Activated T-cell treated with anti-CD3 and anti-CD28 coated beads, Interleukin-2, amount 50 U/mL, for 4 hours (primary cell): ENCODE measurements around the gene TBX5. TPM values are rescaled to one million over a fixed set of nuclear protein-coding genes. Genes with fewer than 3 reads are reported as not detected.
"Not testable (repeated sequence)": the region's sequence is repeated elsewhere in the genome, so short reads cannot be mapped to it uniquely, and the experiment has no call there.

Experiments
- ATAC-seq, 2 donors: fragments of 200-7000 bp; cut with Tn5 transposase; one replicate each; pipeline ENCODE4 v1.10.0; 2021
- DNase-seq: peaks from one replicate; pipeline ENCODE4 v3.0.0-alpha.2; 2020
- H3K27me3 Mint-ChIP-seq: one replicate; pipeline ENCODE4 v1.8.0; 2021; ENCODE audit warnings: low read depth, mixed read lengths
- H3K36me3 Mint-ChIP-seq: one replicate; pipeline ENCODE4 v1.8.0; 2022; ENCODE audit warnings: mixed read lengths; ENCODE audit not compliant: insufficient read depth
- H3K4me1 Mint-ChIP-seq: one replicate; pipeline ENCODE4 v1.8.0; 2021; ENCODE audit warnings: low read depth, mixed read lengths
- H3K4me3 Mint-ChIP-seq: one replicate; pipeline ENCODE4 v1.8.0; 2021; ENCODE audit warnings: mild to moderate bottlenecking, moderate library complexity, mixed read lengths
- H3K9me3 Mint-ChIP-seq: one replicate; pipeline ENCODE4 v1.8.0; 2021; ENCODE audit warnings: mixed read lengths
- total RNA-seq, 3 donors: library from RNA; stranded (reverse); gene quantifications; one replicate each; pipeline ENCODE4 v1.2.1, GENCODE V29; 2021

Gene TBX5
- total RNA-seq, 3 donors from 2014 or later: not detected

- DNase-seq (no peak), ATAC-seq (no peak)
- H3K4me3 Mint-ChIP-seq: no peak overlapping the region
- H3K36me3 Mint-ChIP-seq: no peaks in the 10 kb centered on the region
- no peaks in the 10 kb centered on the region for H3K9me3 Mint-ChIP-seq
- H3K27me3 Mint-ChIP-seq: peaks cover 77% of the 10 kb centered on the region
- peaks cover 1% of the 10 kb centered on the region for H3K4me1 Mint-ChIP-seq
Measured at GRCh38 chr12:114395233-114395632, 10.7 kb downstream of the TBX5 start.

- Mint-ChIP-seq H3K4me1 (peaks cover 1% of the 10 kb centered on the region), H3K9me3 (no peaks in the 10 kb centered on the region), H3K27me3 (peaks cover 63% of the 10 kb centered on the region), H3K4me3 (no peak overlapping the region), H3K36me3 (no peaks in the 10 kb centered on the region)
- ATAC-seq (no peak), DNase-seq (no peak)
Measured at GRCh38 chr12:114393569-114393968, 12.4 kb downstream of the TBX5 start.

GRCh38 chr12:114392909-114393308 is 13.0 kb downstream of the TBX5 start:
- ATAC-seq (no peak), DNase-seq (no peak)
- peaks cover 56% of the 10 kb centered on the region for H3K27me3 Mint-ChIP-seq
- H3K9me3 Mint-ChIP-seq: no peaks in the 10 kb centered on the region
- no peaks in the 10 kb centered on the region for H3K36me3 Mint-ChIP-seq
- peaks cover 1% of the 10 kb centered on the region for H3K4me1 Mint-ChIP-seq
- H3K4me3 Mint-ChIP-seq: no peak overlapping the region

- DNase-seq: no peak
- peaks cover 1% of the 10 kb centered on the region for H3K4me1 Mint-ChIP-seq
- no peak overlapping the region for H3K4me3 Mint-ChIP-seq
- H3K36me3 Mint-ChIP-seq: no peaks in the 10 kb centered on the region
- peaks cover 41% of the 10 kb centered on the region for H3K27me3 Mint-ChIP-seq
- no peaks in the 10 kb centered on the region for H3K9me3 Mint-ChIP-seq
- no peak for ATAC-seq
Measured at GRCh38 chr12:114391088-114391487, 14.9 kb downstream of the TBX5 start.

- H3K36me3 Mint-ChIP-seq: no peaks in the 10 kb centered on the region
- H3K4me1 Mint-ChIP-seq: no peaks in the 10 kb centered on the region
- no peaks in the 10 kb centered on the region for H3K9me3 Mint-ChIP-seq
- no peak overlapping the region for H3K4me3 Mint-ChIP-seq
- DNase-seq (no peak), ATAC-seq (no peak)
- peaks cover 9% of the 10 kb centered on the region for H3K27me3 Mint-ChIP-seq
Measured at GRCh38 chr12:114384739-114385138, 21.2 kb downstream of the TBX5 start.

- no peak overlapping the region for H3K4me3 Mint-ChIP-seq
- no peaks in the 10 kb centered on the region for H3K36me3 Mint-ChIP-seq
- no peaks in the 10 kb centered on the region for H3K4me1 Mint-ChIP-seq
- DNase-seq (no peak), ATAC-seq (no peak)
- peaks cover 9% of the 10 kb centered on the region for H3K27me3 Mint-ChIP-seq
- no peaks in the 10 kb centered on the region for H3K9me3 Mint-ChIP-seq
Measured at GRCh38 chr12:114381177-114381576, 24.8 kb downstream of the TBX5 start.

GRCh38 chr12:114371733-114372132 is 34.2 kb downstream of the TBX5 start:
- Mint-ChIP-seq H3K4me3 (no peak overlapping the region), H3K27me3 (peaks cover 7% of the 10 kb centered on the region), H3K36me3 (no peaks in the 10 kb centered on the region), H3K4me1 (no peaks in the 10 kb centered on the region), H3K9me3 (no peaks in the 10 kb centered on the region)
- ATAC-seq (no peak), DNase-seq (no peak)

- Mint-ChIP-seq H3K4me1 (no peaks in the 10 kb centered on the region), H3K4me3 (no peak overlapping the region), H3K9me3 (no peaks in the 10 kb centered on the region), H3K27me3 (peaks cover 6% of the 10 kb centered on the region), H3K36me3 (no peaks in the 10 kb centered on the region)
- DNase-seq (no peak), ATAC-seq (no peak)
Measured at GRCh38 chr12:114371250-114371649, 34.7 kb downstream of the TBX5 start.

GRCh38 chr12:114368685-114369452 is 37.1 kb downstream of the TBX5 start:
- DNase-seq: no peak
- no peaks in the 10 kb centered on the region for H3K36me3 Mint-ChIP-seq
- no peaks in the 10 kb centered on the region for H3K9me3 Mint-ChIP-seq
- ATAC-seq: no peak
- H3K4me3 Mint-ChIP-seq: no peak overlapping the region
- H3K4me1 Mint-ChIP-seq: no peaks in the 10 kb centered on the region
- no peaks in the 10 kb centered on the region for H3K27me3 Mint-ChIP-seq

GRCh38 chr12:114361992-114362391 is 44.0 kb downstream of the TBX5 start:
- H3K36me3 Mint-ChIP-seq: no peaks in the 10 kb centered on the region
- DNase-seq: no peak
- no peak overlapping the region for H3K4me3 Mint-ChIP-seq
- ATAC-seq: no peak
- peaks cover 7% of the 10 kb centered on the region for H3K9me3 Mint-ChIP-seq
- no peaks in the 10 kb centered on the region for H3K4me1 Mint-ChIP-seq
- H3K27me3 Mint-ChIP-seq: peaks cover 2% of the 10 kb centered on the region

- Mint-ChIP-seq H3K36me3 (no peaks in the 10 kb centered on the region), H3K4me3 (no peak overlapping the region), H3K27me3 (peaks cover 2% of the 10 kb centered on the region), H3K4me1 (no peaks in the 10 kb centered on the region), H3K9me3 (peaks cover 7% of the 10 kb centered on the region)
- no peak for DNase-seq
- ATAC-seq: no peak
Measured at GRCh38 chr12:114361545-114361944, 44.4 kb downstream of the TBX5 start.

- H3K36me3 Mint-ChIP-seq: no peaks in the 10 kb centered on the region
Measured at GRCh38 chr12:114360485-114360884, 45.5 kb downstream of the TBX5 start.

GRCh38 chr12:114355389-114356088 is 50.4 kb downstream of the TBX5 start:
- DNase-seq: no peak
- Mint-ChIP-seq H3K9me3 (peaks cover 7% of the 10 kb centered on the region), H3K4me3 (no peak overlapping the region), H3K36me3 (no peaks in the 10 kb centered on the region), H3K4me1 (no peaks in the 10 kb centered on the region), H3K27me3 (peaks cover 5% of the 10 kb centered on the region)
- ATAC-seq: no peak

More at GRCh38 chr12:114360485-114360884, 45.5 kb downstream of the TBX5 start:
- ATAC-seq (no peak), DNase-seq (no peak)
- peaks cover 3% of the 10 kb centered on the region for H3K27me3 Mint-ChIP-seq
- peaks cover 7% of the 10 kb centered on the region for H3K9me3 Mint-ChIP-seq
- H3K4me1 Mint-ChIP-seq: no peaks in the 10 kb centered on the region
- no peak overlapping the region for H3K4me3 Mint-ChIP-seq

- not testable (repeated sequence) for H3K4me3 Mint-ChIP-seq, H3K4me1 Mint-ChIP-seq, H3K9me3 Mint-ChIP-seq, H3K27me3 Mint-ChIP-seq, H3K36me3 Mint-ChIP-seq, DNase-seq, ATAC-seq
Measured at GRCh38 chr12:114349239-114349638, 56.7 kb downstream of the TBX5 start.

GRCh38 chr12:114347861-114348260 is 58.1 kb downstream of the TBX5 start:
- DNase-seq: no peak
- Mint-ChIP-seq H3K9me3 (no peaks in the 10 kb centered on the region), H3K27me3 (no peaks in the 10 kb centered on the region), H3K36me3 (no peaks in the 10 kb centered on the region), H3K4me1 (no peaks in the 10 kb centered on the region), H3K4me3 (no peak overlapping the region)
- no peak for ATAC-seq
